Caco-2 (cell line): ENCODE data around the gene TTC23. TPM values are rescaled to one million over a fixed set of nuclear protein-coding genes. Genes with fewer than 3 reads are reported as not detected.

Source experiments
- BruUV-seq: library from RNA; stranded (reverse); fragments of 400-500 nt; replicated peaks from 2 replicates; lab custom pipeline; 2021; lab: Mats Ljungman, UMichigan
- CTCF ChIA-PET: fragments of 300-600 bp; sonication (Branson Sonifier 250); formaldehyde crosslinking; loops from one replicate; lab custom pipeline; 2022; ENCODE audit warnings: antibody characterized with exemption; lab: Charles Lee
- POLR2A ChIA-PET: fragments of 300-600 bp; sonication (Branson Sonifier 250); formaldehyde crosslinking; loops from one replicate; lab custom pipeline; 2022; ENCODE audit warnings: antibody characterized with exemption; lab: Charles Lee
- DNase-seq, 2 experiments: peaks; one replicate each; pipeline versions ENCODE4 v3.0.0 to v3.0.0-alpha.2; 2020 to 2022
- H3K27me3 ChIP-seq: replicated peaks from 2 replicates; pipeline ENCODE4 v1.6.0; 2011; ENCODE audit warnings: low read length; ENCODE audit not compliant: control insufficient read depth, insufficient read depth
- H3K36me3 ChIP-seq: 2 replicates; pipeline ENCODE4 v1.5.1; 2011; ENCODE audit warnings: low read length; ENCODE audit not compliant: control insufficient read depth, insufficient read depth
- H3K4me1 ChIP-seq: fragments of 250-450 bp; sonication (Bioruptor Pico); 2 replicates; pipeline ENCODE4 v1.5.1; 2020; ENCODE audit warnings: mild to moderate bottlenecking
- H3K4me3 ChIP-seq: 2 replicates; pipeline ENCODE4 v1.5.1; 2011; ENCODE audit warnings: low read depth, mild to moderate bottlenecking, control low read depth, low read length
- H3K9me3 ChIP-seq: fragments of 250-450 bp; sonication (Bioruptor Pico); 2 replicates; pipeline ENCODE4 v1.5.1; 2020; ENCODE audit warnings: mild to moderate bottlenecking, moderate library complexity
- H3K27ac Mint-ChIP-seq: one replicate; pipeline ENCODE4 v1.8.0; 2022; ENCODE audit warnings: mixed read lengths; ENCODE audit not compliant: unreplicated experiment
- H3K27me3 Mint-ChIP-seq: one replicate; pipeline ENCODE4 v1.8.0; 2022; ENCODE audit warnings: mixed read lengths; ENCODE audit not compliant: insufficient read depth, unreplicated experiment
- H3K36me3 Mint-ChIP-seq: one replicate; pipeline ENCODE4 v1.8.0; 2022; ENCODE audit warnings: mild to moderate bottlenecking, mixed read lengths; ENCODE audit not compliant: insufficient read depth, unreplicated experiment
- H3K4me1 Mint-ChIP-seq: one replicate; pipeline ENCODE4 v1.8.0; 2022; ENCODE audit warnings: low read depth, mixed read lengths; ENCODE audit not compliant: unreplicated experiment
- H3K4me3 Mint-ChIP-seq: one replicate; pipeline ENCODE4 v1.8.0; 2022; ENCODE audit warnings: mild to moderate bottlenecking, moderate library complexity, mixed read lengths; ENCODE audit not compliant: unreplicated experiment
- H3K9me3 Mint-ChIP-seq: one replicate; pipeline ENCODE4 v1.8.0; 2022; ENCODE audit warnings: mixed read lengths; ENCODE audit not compliant: unreplicated experiment
- intact Hi-C: fragments of 100-400 bp; cut with micrococcal nuclease; formaldehyde crosslinking; loops from one replicate; pipeline ENCODE4 v1.10.0; 2022; ENCODE audit not compliant: unreplicated experiment
- total RNA-seq: library from RNA; stranded (reverse); gene quantifications from 2 replicates; pipeline ENCODE4 v1.2.3, GENCODE V29; 2022
- TF ChIP-seq, protein P1 (sequence below), 2 experiments: fragments of 200-600 bp in 1 of 2; IDR thresholded peaks; 1 replicate in 1 of 2; 2 replicates in 1 of 2; pipeline versions ENCODE4 v1.5.1 to v1.8.0; 2011 to 2022; ENCODE audit warnings: antibody characterized with exemption in 1 of 2, control low read depth in 1 of 2, inconsistent platforms in 1 of 2, low read depth in 1 of 2, low read length in 1 of 2, mild to moderate bottlenecking in 1 of 2, moderate library complexity in 1 of 2; ENCODE audit not compliant: insufficient read depth in 1 of 2, severe bottlenecking in 1 of 2, unreplicated experiment in 1 of 2

Gene TTC23
- total RNA-seq, 1 experiment from 2014 or later = 10.8 TPM

DNA sequence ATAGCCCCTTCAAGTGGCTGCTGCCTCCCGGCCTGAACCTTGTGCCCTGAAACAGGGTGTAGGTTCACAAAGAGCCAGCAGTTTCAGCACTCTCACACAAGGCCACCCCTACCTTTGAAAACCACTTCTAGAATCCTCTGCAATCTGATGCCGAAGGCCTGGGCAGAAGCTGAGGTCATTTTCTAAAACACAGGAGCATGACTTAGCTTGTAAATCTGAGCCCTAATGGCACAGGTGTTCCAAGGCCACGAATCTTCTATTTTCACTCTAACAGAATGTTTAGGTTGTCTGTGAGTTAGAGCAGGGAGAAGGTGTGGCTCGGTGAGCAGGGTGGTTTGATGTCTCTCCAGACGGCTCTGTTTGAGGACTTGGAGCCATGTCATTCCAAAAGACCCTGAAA lies 82.2 kb downstream of the TTC23 start:
- intact Hi-C loops = no loop called here
- Mint-ChIP-seq H3K4me3 (no peak overlapping the region), H3K27me3 (no peaks in the 10 kb centered on the region), H3K36me3 (no peaks in the 10 kb centered on the region), H3K27ac (no peak overlapping the region), H3K9me3 (no peaks in the 10 kb centered on the region), H3K4me1 (no peaks in the 10 kb centered on the region)
- DNase-seq = no peak
- TF ChIP-seq, protein P1, sequence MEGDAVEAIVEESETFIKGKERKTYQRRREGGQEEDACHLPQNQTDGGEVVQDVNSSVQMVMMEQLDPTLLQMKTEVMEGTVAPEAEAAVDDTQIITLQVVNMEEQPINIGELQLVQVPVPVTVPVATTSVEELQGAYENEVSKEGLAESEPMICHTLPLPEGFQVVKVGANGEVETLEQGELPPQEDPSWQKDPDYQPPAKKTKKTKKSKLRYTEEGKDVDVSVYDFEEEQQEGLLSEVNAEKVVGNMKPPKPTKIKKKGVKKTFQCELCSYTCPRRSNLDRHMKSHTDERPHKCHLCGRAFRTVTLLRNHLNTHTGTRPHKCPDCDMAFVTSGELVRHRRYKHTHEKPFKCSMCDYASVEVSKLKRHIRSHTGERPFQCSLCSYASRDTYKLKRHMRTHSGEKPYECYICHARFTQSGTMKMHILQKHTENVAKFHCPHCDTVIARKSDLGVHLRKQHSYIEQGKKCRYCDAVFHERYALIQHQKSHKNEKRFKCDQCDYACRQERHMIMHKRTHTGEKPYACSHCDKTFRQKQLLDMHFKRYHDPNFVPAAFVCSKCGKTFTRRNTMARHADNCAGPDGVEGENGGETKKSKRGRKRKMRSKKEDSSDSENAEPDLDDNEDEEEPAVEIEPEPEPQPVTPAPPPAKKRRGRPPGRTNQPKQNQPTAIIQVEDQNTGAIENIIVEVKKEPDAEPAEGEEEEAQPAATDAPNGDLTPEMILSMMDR (IDR thresholded peaks at IDR 0.05; ENCODE audit: insufficient read depth in 1 of 2, low read depth in 1 of 2, low read length in 1 of 2, severe bottlenecking in 1 of 2, unreplicated experiment in 1 of 2) = no peak
- no TSS peak for BruUV-seq
- POLR2A ChIA-PET = no interaction called here
- H3K9me3 ChIP-seq = no peaks in the 10 kb centered on the region
- H3K27me3 ChIP-seq = no peaks in the 10 kb centered on the region
- H3K36me3 ChIP-seq = no peaks in the 10 kb centered on the region
- H3K4me3 ChIP-seq = no peak overlapping the region
- H3K4me1 ChIP-seq = no peaks in the 10 kb centered on the region
- CTCF ChIA-PET = no interaction called here

DNA sequence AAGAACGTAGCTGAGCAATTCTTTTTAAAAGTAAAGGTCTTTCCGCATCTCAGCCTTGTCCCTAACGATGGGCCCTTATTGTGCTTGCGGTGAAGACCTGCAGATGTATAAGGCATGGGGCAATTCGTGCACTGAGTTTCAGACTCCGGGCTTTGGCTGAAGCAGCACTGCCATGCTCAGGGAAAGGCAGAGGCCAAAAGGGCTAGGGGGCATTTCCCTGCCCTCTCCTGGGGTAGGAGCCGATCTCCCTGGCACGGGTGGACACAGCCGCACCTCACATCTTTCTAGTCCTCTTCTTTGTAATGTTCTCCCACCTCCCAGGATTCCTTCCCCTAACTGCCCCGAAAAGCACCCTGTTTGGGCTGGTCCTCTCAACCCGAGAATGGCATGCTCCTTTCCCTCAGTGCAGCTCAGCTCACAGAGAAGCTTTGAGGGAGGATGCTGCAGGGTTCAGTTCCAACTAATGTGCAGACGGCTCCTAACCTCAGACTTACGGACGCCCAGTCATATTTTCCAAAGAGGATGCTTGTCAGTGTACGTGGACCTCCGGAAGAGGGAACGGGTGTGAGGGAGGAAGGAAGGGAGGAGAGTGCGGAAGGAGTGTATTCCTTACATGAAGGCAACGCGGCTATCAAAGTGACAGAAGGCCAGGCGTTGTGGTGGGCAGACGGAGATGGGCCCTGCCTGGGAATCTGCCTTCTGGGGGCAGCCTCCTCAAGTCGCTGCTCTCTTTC lies 83.3 kb downstream of the TTC23 start:
- Mint-ChIP-seq H3K27ac (no peak overlapping the region), H3K4me3 (no peak overlapping the region), H3K27me3 (no peaks in the 10 kb centered on the region), H3K9me3 (no peaks in the 10 kb centered on the region), H3K4me1 (no peaks in the 10 kb centered on the region), H3K36me3 (no peaks in the 10 kb centered on the region)
- intact Hi-C loops = no loop called here
- no peaks in the 10 kb centered on the region for H3K9me3 ChIP-seq
- H3K4me1 ChIP-seq = no peaks in the 10 kb centered on the region
- ChIA-PET CTCF (no interaction called here), POLR2A (no interaction called here)
- no peak overlapping the region for H3K4me3 ChIP-seq
- TF ChIP-seq, protein P1 (IDR thresholded peaks at IDR 0.05; ENCODE audit: insufficient read depth in 1 of 2, low read depth in 1 of 2, low read length in 1 of 2, severe bottlenecking in 1 of 2, unreplicated experiment in 1 of 2) = no peak
- no TSS peak for BruUV-seq
- no peak for DNase-seq
- H3K27me3 ChIP-seq = no peaks in the 10 kb centered on the region
- no peaks in the 10 kb centered on the region for H3K36me3 ChIP-seq

DNA sequence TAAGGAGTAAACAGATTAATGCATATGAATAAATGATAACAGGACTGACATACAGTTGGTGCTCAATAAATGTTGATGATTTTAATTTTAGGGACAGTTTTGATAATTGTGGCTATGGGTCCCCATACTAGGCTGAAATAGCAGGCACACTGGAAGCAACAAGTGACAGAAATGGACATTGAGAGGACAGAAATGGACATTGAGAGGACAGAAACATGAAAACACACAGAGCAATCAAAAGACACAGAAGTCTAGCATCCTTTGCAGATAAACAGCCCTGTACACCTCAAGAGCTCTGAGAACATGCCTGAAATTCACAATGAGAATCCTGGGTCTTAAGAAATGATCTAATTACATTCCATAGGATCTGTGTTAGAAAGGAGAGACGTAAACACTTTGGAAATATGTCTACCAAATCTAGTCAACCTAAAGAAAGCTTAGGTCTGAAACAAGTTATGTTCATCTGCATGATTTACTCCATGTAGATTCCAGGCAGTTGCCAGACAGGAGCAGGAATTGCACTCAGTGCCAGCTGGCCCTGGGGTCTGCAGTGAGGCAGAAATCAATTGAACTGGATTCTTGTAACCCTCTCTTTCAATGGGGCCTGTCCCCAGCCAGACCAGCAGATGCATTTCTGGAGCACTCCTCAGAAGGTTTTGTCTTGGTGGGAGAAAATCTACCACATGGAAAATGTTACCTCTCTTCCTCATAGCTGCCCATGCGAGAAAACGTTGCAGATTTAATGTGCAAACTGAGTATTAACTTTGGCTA lies 84.2 kb downstream of the TTC23 start:
- H3K4me1 Mint-ChIP-seq = no peaks in the 10 kb centered on the region
- H3K4me3 Mint-ChIP-seq = no peak overlapping the region
- ChIA-PET POLR2A (no interaction called here), CTCF (no interaction called here)
- Histone ChIP-seq H3K36me3 (no peaks in the 10 kb centered on the region), H3K4me1 (no peaks in the 10 kb centered on the region), H3K4me3 (no peak overlapping the region), H3K9me3 (no peaks in the 10 kb centered on the region), H3K27me3 (no peaks in the 10 kb centered on the region)
- H3K36me3 Mint-ChIP-seq = no peaks in the 10 kb centered on the region
- intact Hi-C loops = no loop called here
- H3K27me3 Mint-ChIP-seq = no peaks in the 10 kb centered on the region
- H3K27ac Mint-ChIP-seq = no peak overlapping the region
- TF ChIP-seq, protein P1 (IDR thresholded peaks at IDR 0.05; ENCODE audit: insufficient read depth in 1 of 2, low read depth in 1 of 2, low read length in 1 of 2, severe bottlenecking in 1 of 2, unreplicated experiment in 1 of 2) = no peak
- BruUV-seq = no TSS peak
- H3K9me3 Mint-ChIP-seq = no peaks in the 10 kb centered on the region
- DNase-seq = no peak
